Sigmoid colon (tissue), 4 donors: ENCODE results near the gene COMP.

Experiments
- EP300 ChIP-seq, 4 donors: sonication (generic); formaldehyde crosslinking; IDR thresholded peaks; one replicate each; pipeline ENCODE4 v1.6.1; 2017; ENCODE audit warnings: antibody characterized with exemption in 4 of 4
- POLR2AphosphoS5 ChIP-seq, 4 donors: sonication (generic); formaldehyde crosslinking; IDR thresholded peaks; one replicate each; pipeline ENCODE4 v1.6.1; 2017; ENCODE audit warnings: antibody characterized with exemption in 4 of 4
- TF ChIP-seq, protein P1 (sequence below), 4 experiments: fragments of 450-650 bp in 3 of 4; fragments of 200-600 bp in 1 of 4; IDR thresholded peaks; one replicate each; pipeline ENCODE4 v1.5.1; 2016 to 2019; ENCODE audit warnings: antibody characterized with exemption in 4 of 4, mild to moderate bottlenecking in 3 of 4, moderate library complexity in 2 of 4

DNA sequence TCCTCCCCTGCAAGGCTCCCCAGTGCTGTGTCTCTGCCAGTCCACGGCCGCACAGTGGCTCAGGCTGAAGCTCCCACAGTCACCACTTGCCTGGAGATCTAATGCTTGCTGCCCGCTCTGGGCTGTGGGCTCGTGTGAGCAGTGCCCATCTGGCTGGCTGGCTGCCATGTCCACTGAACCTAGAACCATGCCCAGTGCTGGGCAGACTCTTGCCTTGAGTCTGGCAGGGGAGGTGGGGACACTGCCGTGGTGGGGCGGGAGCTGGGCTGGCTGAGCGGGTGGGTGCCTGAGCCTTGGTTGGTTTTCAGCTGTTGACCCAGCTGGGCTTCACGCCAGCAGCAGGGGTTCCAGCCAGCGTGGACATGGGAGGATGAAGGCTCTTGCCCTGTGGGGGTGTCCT is 55.4 kb downstream of the COMP start:
- TF ChIP-seq EP300 (IDR thresholded peaks at IDR 0.05) (no peak), POLR2AphosphoS5 (IDR thresholded peaks at IDR 0.05) (no peak)
- TF ChIP-seq, protein P1, sequence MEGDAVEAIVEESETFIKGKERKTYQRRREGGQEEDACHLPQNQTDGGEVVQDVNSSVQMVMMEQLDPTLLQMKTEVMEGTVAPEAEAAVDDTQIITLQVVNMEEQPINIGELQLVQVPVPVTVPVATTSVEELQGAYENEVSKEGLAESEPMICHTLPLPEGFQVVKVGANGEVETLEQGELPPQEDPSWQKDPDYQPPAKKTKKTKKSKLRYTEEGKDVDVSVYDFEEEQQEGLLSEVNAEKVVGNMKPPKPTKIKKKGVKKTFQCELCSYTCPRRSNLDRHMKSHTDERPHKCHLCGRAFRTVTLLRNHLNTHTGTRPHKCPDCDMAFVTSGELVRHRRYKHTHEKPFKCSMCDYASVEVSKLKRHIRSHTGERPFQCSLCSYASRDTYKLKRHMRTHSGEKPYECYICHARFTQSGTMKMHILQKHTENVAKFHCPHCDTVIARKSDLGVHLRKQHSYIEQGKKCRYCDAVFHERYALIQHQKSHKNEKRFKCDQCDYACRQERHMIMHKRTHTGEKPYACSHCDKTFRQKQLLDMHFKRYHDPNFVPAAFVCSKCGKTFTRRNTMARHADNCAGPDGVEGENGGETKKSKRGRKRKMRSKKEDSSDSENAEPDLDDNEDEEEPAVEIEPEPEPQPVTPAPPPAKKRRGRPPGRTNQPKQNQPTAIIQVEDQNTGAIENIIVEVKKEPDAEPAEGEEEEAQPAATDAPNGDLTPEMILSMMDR (IDR thresholded peaks at IDR 0.05): no peak
